GM21723 (cell line): ENCODE results near the gene AP5S1.

ENCODE experiments used
- ATAC-seq: cut with Tn5 transposase; IDR thresholded peaks from one replicate; pipeline ENCODE4 v1.9.1; 2021; ENCODE audit warnings: mild to moderate bottlenecking, moderate library complexity; ENCODE audit not compliant: unreplicated experiment

Gene AP5S1

GRCh38 chr20:3873507-3873906 lies 53.2 kb downstream of the AP5S1 start:
- ATAC-seq: no peak

GRCh38 chr20:3874194-3874844 lies 54.0 kb downstream of the AP5S1 start:
- ATAC-seq: no peak

GRCh38 chr20:3875378-3875974 lies 55.1 kb downstream of the AP5S1 start:
- ATAC-seq: no peak

- no peak for ATAC-seq
These were observed 55.7 kb downstream of the AP5S1 start for GRCh38 chr20:3876000-3876399.

- no peak for ATAC-seq
These were observed 56.3 kb downstream of the AP5S1 start for GRCh38 chr20:3876676-3877075.
